ENCODE measurements around the gene CRK.

The CRK gene

DNA sequence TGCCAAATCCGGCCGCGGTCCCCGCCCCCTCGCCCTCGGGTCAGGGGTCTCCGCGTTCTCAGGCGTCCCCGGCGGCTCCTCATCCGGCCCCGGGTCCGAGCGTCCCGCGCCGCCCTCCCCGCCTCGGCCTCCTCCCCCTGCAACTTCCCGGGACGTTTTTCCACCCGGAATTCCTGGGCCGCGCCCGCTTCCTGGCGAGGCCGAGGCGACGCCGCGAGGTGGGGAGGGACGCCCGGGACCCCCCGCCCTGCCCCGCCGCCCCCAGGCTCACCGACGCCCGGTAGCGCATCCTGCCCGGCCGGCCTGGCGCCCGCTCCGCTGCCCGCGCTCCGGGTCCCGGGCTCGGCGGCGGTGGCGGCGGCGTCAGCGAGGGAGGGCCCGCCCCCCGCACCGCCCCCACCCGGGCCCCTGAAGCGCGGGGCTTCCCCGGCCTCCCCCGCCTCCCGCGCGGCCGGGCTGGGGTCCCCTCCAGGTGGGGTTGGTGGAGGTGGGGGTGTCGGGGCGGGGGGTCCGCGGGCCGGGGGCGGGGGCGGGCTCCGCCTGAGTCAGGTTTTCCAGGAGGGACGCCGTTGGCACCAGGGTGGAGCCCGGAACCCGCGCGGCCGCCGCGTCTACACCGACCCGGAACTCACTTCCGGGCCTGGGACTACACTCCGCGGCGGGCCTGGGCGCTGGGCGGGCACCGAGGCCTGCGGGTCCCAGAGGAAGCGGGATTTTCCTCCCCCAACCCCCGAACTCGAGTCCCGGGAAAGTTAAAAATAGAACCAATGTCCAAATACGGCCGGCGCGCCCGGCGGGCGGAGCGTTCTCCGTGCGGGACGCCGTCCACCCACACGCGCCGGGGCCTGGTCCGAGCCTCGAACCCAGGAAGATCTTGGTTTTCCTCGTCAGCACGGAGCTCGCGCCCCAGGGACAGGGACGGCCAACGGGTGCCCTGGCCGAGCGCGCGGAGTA lies 29.7 kb upstream of the CRK start:
- Histone ChIP-seq H3K79me2 (ENCODE audit: low read length) (peaks cover 13% of the 10 kb centered on the region), H3K36me3 (replicated peaks; ENCODE audit: insufficient read depth, low read length) (no peaks in the 10 kb centered on the region), H3K4me2 (ENCODE audit: low read depth, low read length) (peak overlapping the region; percentile 94), H2AFZ (ENCODE audit: low read length) (peak overlapping the region; percentile 86), H4K20me1 (ENCODE audit: insufficient read depth, low read length) (no peaks in the 10 kb centered on the region), H3K4me3 (ENCODE audit: low read length) (peak overlapping the region; percentile 80), H3K9ac (ENCODE audit: low read length) (peak overlapping the region; percentile 70), H3K27me3 (replicated peaks; ENCODE audit: insufficient read depth, low read length) (no peaks in the 10 kb centered on the region), H3K4me1 (ENCODE audit: low read length) (peaks cover 14% of the 10 kb centered on the region; the same call in 1 of the 2 replicates), H3K27ac (ENCODE audit: low read length) (peak overlapping the region; percentile 18; the same call in 1 of the 2 replicates), H3K9me2 (replicated peaks; ENCODE audit: insufficient read depth, low read length) (no peaks in the 10 kb centered on the region), H3F3A (ENCODE audit: insufficient read depth, low read length) (0 out of 2 replicates have a peak, but pooled peaks cover 3% of the 10 kb centered on the region), H3K9me3 (replicated peaks; ENCODE audit: insufficient read depth, low read length) (no peaks in the 10 kb centered on the region)
- TF ChIP-seq, protein P1, sequence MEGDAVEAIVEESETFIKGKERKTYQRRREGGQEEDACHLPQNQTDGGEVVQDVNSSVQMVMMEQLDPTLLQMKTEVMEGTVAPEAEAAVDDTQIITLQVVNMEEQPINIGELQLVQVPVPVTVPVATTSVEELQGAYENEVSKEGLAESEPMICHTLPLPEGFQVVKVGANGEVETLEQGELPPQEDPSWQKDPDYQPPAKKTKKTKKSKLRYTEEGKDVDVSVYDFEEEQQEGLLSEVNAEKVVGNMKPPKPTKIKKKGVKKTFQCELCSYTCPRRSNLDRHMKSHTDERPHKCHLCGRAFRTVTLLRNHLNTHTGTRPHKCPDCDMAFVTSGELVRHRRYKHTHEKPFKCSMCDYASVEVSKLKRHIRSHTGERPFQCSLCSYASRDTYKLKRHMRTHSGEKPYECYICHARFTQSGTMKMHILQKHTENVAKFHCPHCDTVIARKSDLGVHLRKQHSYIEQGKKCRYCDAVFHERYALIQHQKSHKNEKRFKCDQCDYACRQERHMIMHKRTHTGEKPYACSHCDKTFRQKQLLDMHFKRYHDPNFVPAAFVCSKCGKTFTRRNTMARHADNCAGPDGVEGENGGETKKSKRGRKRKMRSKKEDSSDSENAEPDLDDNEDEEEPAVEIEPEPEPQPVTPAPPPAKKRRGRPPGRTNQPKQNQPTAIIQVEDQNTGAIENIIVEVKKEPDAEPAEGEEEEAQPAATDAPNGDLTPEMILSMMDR (IDR thresholded peaks at IDR 0.05; ENCODE audit: low read length) = no peak
- no peak for TF ChIP-seq EZH2 (optimal IDR thresholded peaks at IDR 0.05; ENCODE audit: low read depth, low read length)
- TF ChIP-seq EZH2phosphoT487 (IDR thresholded peaks at IDR 0.05; ENCODE audit: low read length) = no peak
- peak; percentile 30 for DNase-seq

DNA sequence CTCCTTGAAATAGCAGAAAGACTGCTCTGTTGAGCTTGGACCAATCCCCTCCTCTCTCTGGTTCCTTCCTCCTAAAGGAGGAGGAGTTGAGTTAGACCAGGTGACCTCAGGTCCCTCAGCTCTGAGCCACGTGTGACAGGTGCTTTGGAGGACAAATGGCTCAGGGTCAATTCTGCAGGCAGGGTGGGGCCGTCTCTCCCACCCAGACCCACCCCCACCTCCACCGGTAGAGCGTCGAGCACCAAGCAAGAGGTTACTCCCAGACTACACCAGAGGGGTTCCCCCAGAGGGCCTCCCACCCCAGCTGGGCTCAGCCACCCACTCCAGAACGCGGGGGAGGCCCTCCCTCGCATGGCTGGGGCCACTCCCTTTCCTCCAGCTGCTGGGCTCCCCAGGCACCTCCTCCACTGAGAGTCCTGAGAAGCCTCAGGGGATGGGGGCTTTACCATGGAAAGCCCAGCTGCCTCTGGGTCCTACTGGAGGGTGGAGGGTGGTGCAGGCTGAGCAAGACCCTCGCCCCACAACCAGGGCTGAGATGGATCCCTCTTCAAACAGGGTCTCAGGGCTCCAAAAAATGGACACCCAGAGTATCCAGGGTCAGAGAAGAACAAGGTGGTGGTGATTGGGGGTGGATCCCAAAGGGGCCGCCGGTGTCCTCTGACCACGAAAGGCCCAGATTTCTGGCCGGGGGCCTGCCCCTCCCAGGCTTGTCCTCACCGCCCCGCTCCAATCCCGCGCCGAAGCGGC lies 28.8 kb upstream of the CRK start:
- peak; percentile 50 for DNase-seq
- Histone ChIP-seq H3K27me3 (replicated peaks; ENCODE audit: insufficient read depth, low read length) (no peaks in the 10 kb centered on the region), H3K79me2 (ENCODE audit: low read length) (peaks cover 11% of the 10 kb centered on the region), H3K4me3 (ENCODE audit: low read length) (peak overlapping the region; percentile 80), H4K20me1 (ENCODE audit: insufficient read depth, low read length) (no peaks in the 10 kb centered on the region), H3K9ac (ENCODE audit: low read length) (peak overlapping the region; percentile 56), H3K9me2 (replicated peaks; ENCODE audit: insufficient read depth, low read length) (no peaks in the 10 kb centered on the region), H2AFZ (ENCODE audit: low read length) (peak overlapping the region; percentile 55), H3F3A (ENCODE audit: insufficient read depth, low read length) (0 out of 2 replicates have a peak, but pooled peaks cover 1% of the 10 kb centered on the region), H3K4me2 (ENCODE audit: low read depth, low read length) (peak overlapping the region; percentile 94), H3K9me3 (replicated peaks; ENCODE audit: insufficient read depth, low read length) (no peaks in the 10 kb centered on the region), H3K36me3 (replicated peaks; ENCODE audit: insufficient read depth, low read length) (no peaks in the 10 kb centered on the region), H3K27ac (ENCODE audit: low read length) (peak overlapping the region; percentile 18; the same call in 1 of the 2 replicates), H3K4me1 (ENCODE audit: low read length) (peaks cover 11% of the 10 kb centered on the region; the same call in 1 of the 2 replicates)
- TF ChIP-seq EZH2 (optimal IDR thresholded peaks at IDR 0.05; ENCODE audit: low read depth, low read length) = no peak
- TF ChIP-seq, protein P1 (IDR thresholded peaks at IDR 0.05; ENCODE audit: low read length) = no peak
- TF ChIP-seq EZH2phosphoT487 (IDR thresholded peaks at IDR 0.05; ENCODE audit: low read length) = no peak

DNA sequence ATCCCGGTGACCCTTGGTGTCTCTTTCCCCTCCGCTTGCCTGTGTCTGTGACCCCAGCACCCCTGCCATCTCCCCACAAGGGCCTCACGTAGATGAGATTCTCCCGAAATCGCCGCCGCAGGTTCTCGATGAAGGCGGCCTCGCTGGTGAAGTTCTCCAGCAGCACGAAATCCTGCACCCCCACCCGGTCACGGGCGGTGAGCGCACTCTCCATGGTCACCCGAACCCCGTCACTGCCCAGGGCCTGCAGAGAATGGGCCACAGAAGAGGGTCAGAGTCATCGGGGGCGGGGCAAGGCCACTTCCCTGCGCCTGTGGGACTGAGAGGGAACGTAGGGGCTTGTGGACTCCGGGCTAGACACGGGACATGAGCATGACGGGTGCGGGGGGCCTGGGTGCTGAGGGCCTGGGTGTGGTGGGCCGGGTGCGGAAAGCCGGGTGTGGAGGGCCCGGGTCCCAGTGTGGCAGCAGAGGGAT lies 28.1 kb upstream of the CRK start:
- Histone ChIP-seq H2AFZ (ENCODE audit: low read length) (no peak overlapping the region), H3K9ac (ENCODE audit: low read length) (no peak overlapping the region), H3K9me3 (replicated peaks; ENCODE audit: insufficient read depth, low read length) (no peaks in the 10 kb centered on the region), H3K27ac (ENCODE audit: low read length) (no peak overlapping the region), H3K79me2 (ENCODE audit: low read length) (peaks cover 11% of the 10 kb centered on the region), H3K36me3 (replicated peaks; ENCODE audit: insufficient read depth, low read length) (no peaks in the 10 kb centered on the region), H3K4me1 (ENCODE audit: low read length) (peaks cover 11% of the 10 kb centered on the region; the same call in 1 of the 2 replicates), H3K4me2 (ENCODE audit: low read depth, low read length) (peak overlapping the region; percentile 23; the same call in 1 of the 2 replicates), H3K27me3 (replicated peaks; ENCODE audit: insufficient read depth, low read length) (no peaks in the 10 kb centered on the region), H3F3A (ENCODE audit: insufficient read depth, low read length) (no peaks in the 10 kb centered on the region), H4K20me1 (ENCODE audit: insufficient read depth, low read length) (no peaks in the 10 kb centered on the region), H3K9me2 (replicated peaks; ENCODE audit: insufficient read depth, low read length) (no peaks in the 10 kb centered on the region), H3K4me3 (ENCODE audit: low read length) (no peak overlapping the region)
- DNase-seq = no peak
- TF ChIP-seq EZH2 (optimal IDR thresholded peaks at IDR 0.05; ENCODE audit: low read depth, low read length) (no peak), EZH2phosphoT487 (IDR thresholded peaks at IDR 0.05; ENCODE audit: low read length) (no peak)
- TF ChIP-seq, protein P1 (IDR thresholded peaks at IDR 0.05; ENCODE audit: low read length) = no peak

Data from MM.1S (cell line).